GM21381 (cell line): ENCODE measurements around the gene FLVCR2.
A peak's percentile ranks its signal among the peaks of the same experiment; 100 is the strongest.
"Not testable (repeated sequence)": the region's sequence is repeated elsewhere in the genome, so short reads cannot be mapped to it uniquely, and the experiment has no call there.

ENCODE experiments used
- ATAC-seq: cut with Tn5 transposase; IDR thresholded peaks from one replicate; pipeline ENCODE4 v1.9.1; 2021; ENCODE audit warnings: mild to moderate bottlenecking, moderate library complexity; ENCODE audit not compliant: unreplicated experiment

The FLVCR2 gene

DNA sequence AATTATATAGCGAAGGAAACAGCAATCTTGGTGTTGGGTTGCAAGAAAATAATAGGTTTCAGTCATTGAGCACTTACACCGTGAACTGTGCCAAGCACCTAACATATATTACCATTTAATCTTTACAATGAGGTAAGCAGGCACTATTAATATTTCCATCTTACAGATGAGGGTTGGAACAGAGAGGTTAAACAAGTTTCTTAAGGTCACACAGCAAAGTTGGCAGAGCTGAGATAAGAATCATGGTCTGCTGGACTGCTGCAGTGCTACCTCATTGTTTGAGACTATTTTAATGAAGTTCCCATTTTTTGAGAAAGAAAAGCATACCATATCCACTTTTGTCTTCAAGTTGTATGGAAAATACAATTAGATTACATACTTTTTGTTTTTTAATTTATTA lies 80.5 kb downstream of the FLVCR2 start:
- ATAC-seq: no peak

DNA sequence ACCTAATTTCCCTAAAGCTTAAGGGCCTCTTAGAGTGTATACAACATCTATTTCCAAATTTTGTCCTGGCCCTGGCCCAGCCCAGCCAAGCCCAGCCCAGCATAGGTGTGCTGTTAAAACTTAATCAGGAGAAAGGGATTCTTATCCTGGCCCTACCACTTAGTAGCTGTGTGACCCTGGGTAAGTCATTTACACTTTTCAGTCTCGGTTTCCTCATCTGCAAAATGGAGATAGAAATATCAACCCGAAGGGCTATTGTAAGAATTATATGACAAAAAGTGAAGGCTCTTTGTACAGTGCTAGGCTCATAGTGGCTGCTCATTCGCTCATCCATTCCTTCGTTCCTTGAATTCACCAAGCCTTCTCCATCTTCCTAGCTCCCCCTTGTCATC lies 81.8 kb downstream of the FLVCR2 start:
- no peak for ATAC-seq

GRCh38 chr14:75660630-75661498 lies 82.4 kb downstream of the FLVCR2 start, which contains the start of the genes ERG28 and TTLL5:
ERG28 (minus strand) TSS chr14:75660876; CDS start chr14:75657502, 3,374 bp downstream.
TTLL5 (plus strand) TSS chr14:75661246; CDS start chr14:75663150, 1,904 bp downstream.
- ATAC-seq: peak; percentile 94

GRCh38 chr14:75661499-75661814 lies 83.0 kb downstream of the FLVCR2 start:
- ATAC-seq: no peak

DNA sequence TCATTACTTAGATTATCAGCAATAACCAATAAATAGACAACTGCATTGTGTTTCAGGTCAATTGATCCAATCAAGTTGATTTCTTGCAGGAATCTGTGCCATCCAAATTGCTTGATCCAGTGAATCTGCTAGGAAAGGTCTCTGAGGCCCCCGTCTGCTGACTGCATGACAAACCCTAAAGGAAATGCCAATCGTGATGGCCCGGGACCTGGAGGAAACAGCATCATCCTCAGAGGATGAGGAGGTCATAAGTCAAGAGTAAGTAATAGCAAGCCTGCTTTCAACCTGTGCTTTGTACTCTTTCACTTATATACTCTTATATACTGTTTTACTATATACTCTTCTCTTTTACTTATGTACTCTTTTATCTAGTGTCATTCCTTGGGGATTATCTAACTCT lies 84.5 kb downstream of the FLVCR2 start:
- ATAC-seq: no peak

DNA sequence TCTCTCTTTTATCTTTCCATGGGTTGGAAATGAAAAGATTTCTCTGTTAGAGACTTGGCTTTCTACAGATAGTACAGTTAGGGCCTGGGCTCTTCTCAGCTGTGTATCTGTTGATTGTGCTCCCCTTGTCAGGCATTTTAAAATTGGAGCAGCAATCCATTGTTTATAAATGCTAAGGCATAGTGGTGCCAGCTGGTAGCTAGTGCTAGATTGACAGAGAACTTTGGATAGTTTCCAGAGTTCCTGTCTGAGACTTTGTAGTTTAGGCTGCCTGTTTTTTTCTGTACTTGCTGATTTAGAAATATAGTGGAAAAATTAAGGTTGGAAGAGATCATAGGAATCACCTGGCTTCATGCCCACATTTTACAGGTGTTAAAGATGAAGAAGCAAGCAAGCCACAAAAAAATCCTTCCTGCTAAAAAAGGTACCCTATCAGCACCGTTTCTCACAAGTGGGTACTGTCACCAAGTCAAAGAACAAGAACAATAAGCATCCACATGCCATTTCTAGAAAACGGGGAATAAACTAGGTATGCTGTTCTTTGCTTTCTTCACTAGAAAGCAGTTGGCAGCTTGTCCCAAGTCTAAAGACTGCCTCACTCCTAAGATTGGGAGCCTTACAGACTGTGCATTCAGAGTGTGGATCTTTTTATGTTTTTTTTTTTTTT lies 88.8 kb downstream of the FLVCR2 start:
- ATAC-seq: no peak

GRCh38 chr14:75672605-75673192 lies 94.3 kb downstream of the FLVCR2 start:
- ATAC-seq: no peak

- ATAC-seq: peak; percentile 64
These were observed 95.1 kb downstream of the FLVCR2 start for GRCh38 chr14:75673345-75674035.

- ATAC-seq: no peak
These were observed 97.0 kb downstream of the FLVCR2 start for GRCh38 chr14:75675265-75675960.

GRCh38 chr14:75685910-75686309 lies 107.5 kb downstream of the FLVCR2 start:
- no peak for ATAC-seq

DNA sequence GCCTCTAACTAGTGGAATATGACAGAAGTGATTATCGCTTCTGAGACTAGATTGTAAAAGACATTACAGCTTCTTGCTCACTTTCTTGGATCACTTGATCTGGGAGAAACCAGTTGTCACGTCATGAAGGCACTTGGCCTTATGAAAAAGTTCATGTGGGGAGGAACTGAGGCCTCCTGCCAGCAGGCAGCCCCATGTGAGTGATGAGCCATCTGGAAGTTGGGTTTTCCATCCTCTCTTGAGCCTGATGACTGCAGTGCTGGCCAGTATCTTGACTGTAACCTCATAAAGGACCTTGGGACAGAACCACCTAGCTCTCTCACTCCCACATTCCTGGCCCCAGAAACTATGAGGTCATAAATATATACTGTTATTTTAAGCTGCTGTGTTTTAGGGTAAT lies 110.6 kb downstream of the FLVCR2 start:
- no peak for ATAC-seq

DNA sequence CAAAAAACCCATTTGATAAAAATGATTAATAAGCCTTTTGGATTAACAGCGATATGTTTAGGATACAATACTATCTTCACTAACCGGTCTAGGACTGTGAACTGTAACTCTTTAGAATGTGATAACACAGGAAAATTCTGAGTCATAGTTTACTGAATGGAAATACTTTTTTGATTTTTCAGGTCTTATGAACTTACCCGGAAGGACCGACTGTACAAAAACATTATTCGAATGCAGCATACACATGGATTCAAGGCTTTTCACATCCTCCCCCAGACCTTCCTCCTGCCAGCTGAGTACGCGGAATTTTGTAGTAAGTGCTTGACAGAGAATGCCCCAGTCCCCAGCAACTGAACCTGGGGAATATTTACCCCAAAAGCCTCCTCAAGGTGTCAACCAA lies 111.6 kb downstream of the FLVCR2 start:
- ATAC-seq: no peak

- ATAC-seq: not testable (repeated sequence)
These were observed 116.6 kb downstream of the FLVCR2 start for GRCh38 chr14:75695025-75695424.

DNA sequence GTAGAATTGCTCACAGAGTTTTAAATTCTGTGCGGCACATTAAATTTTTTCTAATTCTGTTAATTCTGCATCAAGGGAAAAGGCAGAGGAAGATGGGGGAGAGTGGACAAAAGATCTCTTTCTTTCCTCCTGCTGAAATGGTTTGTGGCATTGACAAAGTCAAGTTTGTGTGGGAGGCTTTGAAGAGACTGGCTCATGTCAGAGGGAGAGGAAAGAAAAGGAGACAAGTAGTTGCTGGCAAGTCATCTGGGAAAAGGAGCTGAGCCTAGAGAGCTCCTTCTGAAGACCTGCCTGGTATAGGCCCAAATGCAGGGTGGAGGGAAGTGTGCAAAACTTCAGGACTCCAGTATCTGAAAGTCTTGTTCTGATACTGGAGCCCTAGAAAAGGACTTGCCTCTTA lies 119.0 kb downstream of the FLVCR2 start:
- no peak for ATAC-seq
